GM21367 (cell line): ENCODE results near the gene DNAJC5.
"Not testable (repeated sequence)": the region's sequence is repeated elsewhere in the genome, so short reads cannot be mapped to it uniquely, and the experiment has no call there.

Experiments used
- ATAC-seq: cut with Tn5 transposase; IDR thresholded peaks from one replicate; pipeline ENCODE4 v1.9.1; 2021; ENCODE audit not compliant: unreplicated experiment

DNAJC5 gene

DNA sequence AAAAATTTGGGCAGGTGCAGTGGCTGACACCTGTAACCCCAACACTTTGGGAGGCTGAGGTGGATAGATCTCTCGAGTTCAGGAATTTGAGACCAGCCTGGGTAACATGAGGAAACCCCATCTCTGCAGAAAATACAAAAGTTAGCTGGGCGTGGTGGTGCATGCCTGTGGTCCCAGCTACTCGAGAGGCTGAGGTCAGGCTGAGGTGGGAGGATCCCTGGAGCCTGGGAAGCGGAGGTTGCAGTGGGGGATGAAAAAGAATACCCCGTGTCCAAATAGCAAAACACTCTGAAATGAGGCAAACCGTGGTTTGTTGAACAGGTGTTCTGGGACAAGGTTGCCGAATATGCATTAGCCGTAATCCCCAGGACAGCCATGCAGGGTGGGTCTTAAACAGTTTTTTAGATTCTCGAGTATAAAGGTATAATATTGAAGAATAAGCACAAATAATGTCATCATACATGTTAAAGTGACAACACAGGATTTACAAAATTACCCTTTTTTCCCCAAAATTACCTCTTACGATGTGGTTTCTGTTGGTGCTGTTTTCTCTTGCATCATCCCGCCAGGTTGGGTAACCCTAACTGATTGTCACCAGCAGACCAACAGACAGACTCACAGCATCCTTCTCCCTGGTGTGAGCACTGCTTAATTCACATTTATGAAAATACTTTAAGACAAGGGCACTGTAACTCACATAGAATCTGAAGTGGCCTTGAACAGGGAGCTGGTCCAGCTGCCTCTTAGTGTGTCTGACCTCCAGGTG is 9.1 kb downstream of the DNAJC5 start:
- no peak for ATAC-seq

DNA sequence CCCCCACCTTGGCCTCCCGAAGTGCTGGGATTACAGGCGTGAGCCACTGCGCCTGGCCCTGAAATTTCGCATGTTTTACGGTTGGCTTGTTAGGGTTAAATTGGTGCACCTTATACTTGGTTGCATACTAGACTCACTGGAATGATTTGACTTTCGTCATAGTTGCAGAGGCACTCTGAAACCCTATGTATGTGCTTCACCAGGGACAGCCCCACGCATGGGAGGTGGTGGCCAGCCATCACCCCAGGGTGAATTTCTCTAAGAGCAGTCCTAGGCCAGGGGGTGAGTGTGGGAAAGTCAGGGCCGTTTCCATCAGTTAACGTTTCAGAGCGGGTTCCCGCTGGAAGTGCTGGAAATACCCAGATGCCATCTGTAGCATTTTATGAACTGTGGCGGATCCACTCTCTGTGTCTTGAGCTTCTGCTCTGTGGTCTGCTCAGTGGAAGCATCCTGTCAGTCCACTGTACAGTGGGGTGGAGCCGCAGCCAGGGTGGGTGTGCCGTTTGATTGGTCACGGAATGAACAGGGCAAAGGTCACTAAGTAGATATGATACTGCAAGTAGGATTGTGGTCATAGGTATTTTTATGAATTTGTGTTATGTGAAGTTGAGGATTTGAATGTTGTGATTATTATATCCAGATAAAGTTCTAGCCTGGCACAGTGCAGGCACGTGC is 13.2 kb downstream of the DNAJC5 start:
- no peak for ATAC-seq

DNA sequence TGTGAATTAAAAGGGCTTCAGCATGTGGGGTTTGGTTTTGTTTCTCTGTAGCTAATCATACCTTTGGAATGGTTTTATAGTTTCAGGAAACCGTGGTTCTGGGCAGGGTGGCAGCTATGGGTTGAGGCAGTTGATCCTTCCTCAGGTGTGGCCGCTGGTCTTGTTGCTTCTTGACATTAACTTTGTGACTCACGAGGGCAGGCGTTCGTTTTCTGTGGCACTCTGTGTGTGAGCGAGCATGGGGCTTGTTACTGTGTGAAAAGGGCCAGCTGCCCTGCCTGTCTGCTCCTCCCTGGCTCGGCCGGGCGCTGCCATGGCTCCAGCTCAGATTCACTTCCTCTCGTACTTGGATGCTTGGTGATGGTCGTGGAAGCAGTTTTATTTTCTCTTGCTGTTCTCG is 16.2 kb downstream of the DNAJC5 start:
- ATAC-seq: no peak

DNA sequence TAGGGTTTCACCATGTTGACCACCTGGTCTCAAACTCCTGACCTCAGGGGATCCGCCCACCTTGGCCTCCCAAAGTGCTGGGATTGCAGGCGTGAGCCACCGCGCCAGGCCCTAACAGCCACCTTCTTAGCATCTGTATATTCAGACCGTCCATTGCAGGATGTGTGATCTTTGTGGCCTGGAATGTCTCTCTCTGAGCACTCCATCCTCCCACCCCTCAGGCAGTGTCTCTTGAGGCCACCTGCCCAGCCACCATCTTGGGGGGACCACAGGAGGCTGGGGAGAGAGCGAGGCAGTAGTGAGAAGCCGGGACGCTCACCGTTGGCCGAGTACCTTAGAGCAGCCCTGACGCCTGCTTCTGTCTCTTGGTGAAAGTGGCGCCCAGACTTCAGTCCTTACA is 18.8 kb downstream of the DNAJC5 start:
- ATAC-seq: no peak

DNA sequence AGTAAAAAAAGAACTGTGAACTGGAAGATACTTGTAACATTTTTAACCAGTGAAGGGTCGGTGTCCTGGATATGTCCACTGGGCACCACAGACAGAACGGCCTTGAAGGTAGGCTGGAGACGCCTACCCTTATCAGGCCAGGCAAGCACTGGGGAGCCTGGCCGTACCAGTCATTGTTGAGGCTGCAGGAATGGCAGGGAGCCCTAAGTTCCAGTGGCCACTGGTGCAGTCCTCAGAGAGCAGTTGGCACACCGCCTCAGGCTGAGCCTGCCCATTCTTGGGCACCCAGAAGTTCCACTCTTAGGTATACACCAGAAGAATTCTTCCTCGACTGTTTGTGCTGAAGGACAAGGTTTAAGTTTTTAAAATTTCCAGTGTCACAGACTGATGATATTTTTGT is 20.5 kb downstream of the DNAJC5 start:
- ATAC-seq: no peak

DNA sequence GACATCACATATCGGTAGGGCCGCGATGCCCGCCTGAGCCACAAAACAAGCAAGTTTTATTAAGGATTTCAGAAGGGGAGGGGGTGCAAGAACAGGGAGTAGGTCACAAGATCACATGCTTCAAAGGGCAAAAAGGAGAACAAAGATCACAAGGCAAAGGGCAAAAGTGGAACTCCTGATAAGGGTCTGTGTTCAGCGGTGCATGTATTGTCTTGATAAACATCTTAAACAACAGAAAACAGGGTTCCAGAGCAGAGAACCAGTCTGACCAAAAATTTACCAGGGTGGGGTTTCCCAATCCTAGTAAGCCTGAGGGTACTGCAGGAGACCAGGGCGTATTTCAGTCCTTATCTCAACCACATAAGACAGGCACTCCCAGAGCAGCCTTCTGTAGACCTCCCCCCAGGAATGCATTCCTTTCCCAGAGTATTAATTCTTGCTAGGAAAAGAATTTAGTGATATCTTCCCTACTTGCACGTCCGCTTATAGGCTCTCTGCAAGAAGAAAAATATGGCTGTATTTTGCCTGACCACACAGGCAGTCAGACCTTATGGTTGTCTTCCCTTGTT is 21.5 kb downstream of the DNAJC5 start:
- not testable (repeated sequence) for ATAC-seq

DNA sequence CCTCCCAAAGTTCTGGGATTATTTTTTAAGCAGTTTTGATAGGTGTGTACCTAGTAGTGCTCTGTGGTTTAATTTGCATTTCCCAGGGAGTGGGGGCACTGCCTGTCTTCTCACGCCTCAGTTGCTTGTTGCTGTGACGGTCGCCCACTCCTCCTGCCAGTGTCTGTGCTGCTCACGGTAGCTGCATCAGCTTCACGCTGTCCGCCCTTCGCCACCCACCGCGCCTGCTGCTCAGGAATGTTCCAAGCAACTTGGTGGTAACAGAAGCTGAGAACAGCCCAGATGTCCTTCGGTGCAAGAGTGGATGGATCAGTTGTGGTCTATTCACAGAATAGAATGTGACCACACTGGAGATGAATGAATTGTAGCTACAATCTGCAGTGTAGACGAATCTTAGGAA is 22.9 kb downstream of the DNAJC5 start:
- ATAC-seq: no peak

DNA sequence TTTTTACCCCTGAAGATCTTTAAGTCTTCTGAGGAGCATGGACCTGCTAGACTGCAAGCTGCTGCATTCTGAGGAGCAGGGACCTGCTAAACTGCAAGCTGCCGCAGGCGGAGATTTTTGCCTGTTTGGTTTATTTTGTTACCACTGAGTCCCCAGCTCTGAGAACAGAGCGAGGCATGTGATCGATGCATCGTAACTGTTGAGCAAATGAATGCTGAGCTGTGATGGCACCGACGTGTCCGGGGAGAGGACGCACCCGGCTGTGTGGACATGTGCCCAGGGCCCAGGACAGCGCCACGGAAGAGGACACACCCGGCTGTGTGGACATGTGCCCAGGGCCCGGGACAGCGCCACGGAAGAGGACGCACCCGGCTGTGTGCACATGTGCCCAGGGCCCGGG is 24.2 kb downstream of the DNAJC5 start:
- ATAC-seq: no peak

DNA sequence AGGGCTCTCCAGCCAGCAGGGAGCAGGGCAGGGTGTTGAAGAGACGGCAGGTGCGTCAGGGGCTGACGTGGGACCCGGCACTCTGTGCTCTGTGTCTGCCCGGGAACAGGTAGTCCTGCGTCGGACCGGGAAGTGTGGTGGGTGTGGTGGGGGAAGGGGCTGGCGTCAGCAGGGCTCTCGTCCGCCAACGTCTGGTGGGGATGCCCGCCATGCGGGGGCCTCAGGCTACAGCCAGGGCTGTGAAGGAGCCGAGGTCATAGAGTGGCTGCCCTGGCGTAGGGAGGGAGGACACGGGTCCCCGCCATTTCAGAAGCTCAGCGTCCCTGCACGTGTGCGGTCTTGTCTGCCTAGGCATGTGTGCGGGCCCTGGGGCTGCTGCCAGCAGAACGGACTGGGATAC is 25.3 kb downstream of the DNAJC5 start:
- no peak for ATAC-seq

DNA sequence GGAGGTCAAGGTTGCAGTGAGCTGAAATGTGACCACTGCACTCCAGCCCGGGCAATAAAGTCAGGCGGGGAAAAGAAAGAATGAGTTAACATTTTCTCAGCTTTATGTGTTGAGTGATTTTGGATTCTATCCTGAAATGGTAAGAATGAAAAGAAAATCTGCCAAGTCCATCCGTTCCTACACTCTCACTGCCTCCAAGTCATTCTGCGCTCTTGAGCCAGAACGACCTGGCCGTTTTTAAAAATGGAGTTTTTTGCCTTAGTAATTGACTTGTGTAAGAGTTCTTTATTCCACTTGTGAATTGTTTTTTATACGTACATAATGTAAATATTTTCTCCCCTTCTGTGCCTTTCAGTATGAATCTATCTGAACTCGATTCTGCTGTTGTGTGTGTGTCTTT is 28.7 kb downstream of the DNAJC5 start:
- no peak for ATAC-seq

DNA sequence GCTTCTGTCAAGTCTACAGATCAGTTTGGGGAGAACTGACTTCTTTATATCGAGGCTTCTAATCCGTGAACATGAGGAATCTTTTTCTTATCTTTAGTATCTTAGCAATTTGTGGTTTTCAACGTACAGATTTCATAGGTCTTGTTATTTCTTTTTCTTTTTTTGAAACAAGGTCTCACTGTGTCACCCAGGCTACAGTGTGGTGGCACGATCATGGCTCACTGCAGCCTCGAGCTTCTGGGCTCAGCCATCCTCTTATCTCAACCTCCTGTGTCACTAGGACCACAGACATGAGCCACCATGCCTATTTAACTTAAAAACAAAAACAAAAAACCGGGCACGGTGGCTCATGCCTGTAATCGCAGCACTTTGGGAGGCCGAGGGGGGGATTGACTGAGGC is 29.3 kb downstream of the DNAJC5 start:
- no peak for ATAC-seq

DNA sequence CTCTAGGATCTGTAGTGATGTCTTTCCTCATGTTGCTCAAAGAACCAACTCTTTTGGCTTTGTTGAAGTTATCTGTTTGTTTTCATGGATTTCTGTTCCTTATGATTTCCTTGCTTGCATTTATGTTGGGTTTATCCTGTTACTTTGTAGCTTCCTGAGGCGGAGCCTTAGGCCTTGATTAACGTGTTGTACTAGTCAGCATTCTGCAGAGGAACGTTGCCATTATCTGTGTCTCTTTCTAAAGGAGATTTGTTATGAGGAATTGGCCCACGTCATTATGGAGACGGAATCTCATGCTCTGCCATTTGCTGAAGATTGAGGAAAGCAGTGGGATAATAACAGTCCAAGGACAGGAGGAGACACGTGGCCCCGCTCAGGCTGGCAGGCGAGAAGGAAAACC is 31.4 kb downstream of the DNAJC5 start:
- ATAC-seq: no peak

DNA sequence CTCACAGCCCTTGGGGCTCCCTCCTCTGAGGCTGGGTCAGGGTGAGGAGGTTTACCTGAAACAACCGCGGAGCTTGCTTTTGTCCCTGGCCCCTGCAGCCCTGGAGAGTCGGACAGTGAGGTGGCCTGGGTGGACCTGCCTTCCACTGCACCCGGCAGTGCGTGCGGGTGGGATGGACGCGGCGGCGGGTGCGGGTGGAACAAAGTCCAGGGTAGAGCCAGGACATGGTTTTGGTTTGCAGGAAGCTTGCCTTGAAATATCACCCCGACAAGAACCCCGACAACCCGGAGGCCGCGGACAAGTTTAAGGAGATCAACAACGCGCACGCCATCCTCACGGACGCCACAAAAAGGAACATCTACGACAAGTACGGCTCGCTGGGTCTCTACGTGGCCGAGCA is 34.1 kb downstream of the DNAJC5 start:
- no peak for ATAC-seq

DNA sequence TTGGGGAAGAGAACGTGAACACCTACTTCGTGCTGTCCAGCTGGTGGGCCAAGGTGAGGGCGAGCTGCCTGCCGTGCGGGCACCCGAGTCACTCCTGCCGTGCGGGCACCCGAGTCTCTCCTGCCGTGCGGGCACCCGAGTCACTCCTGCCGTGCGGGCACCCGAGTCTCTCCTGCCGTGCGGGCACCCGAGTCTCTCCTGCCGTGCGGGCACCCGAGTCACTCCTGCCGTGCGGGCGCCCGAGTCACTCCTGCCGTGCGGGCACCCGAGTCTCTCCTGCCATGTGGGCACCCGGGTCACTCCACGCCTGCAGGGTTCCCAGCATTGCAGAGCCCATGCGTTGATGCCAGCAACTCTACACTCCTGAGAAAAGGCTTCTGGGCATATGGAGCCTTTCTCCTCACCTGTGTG is 34.6 kb downstream of the DNAJC5 start:
- not testable (repeated sequence) for ATAC-seq

DNA sequence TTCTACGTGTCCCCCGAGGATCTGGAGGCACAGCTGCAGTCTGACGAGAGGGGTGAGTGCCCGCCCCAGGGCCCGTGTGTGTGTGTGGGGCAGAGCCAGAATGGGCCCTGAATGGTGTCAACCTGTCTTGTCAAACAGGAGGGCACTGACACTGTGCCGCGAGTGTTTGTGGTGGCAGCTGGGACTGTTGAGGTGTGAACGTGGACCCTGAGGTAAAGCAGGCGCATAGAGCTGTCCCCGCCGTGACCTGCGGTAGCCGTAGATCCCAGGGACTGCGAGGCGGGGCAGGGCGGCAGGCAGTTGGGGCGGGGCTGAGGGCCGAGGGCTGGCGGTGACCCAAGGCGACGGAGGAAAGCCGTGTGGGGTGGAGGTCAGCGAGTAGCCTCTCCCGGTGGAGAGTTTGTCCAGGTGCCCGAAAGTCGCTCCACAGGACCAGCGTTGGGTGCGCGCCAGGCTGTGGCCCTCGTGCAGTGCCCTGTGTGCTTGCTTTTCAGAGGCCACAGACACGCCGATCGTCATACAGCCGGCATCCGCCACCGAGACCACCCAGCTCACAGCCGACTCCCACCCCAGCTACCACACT is 36.1 kb downstream of the DNAJC5 start:
- no peak for ATAC-seq

DNA sequence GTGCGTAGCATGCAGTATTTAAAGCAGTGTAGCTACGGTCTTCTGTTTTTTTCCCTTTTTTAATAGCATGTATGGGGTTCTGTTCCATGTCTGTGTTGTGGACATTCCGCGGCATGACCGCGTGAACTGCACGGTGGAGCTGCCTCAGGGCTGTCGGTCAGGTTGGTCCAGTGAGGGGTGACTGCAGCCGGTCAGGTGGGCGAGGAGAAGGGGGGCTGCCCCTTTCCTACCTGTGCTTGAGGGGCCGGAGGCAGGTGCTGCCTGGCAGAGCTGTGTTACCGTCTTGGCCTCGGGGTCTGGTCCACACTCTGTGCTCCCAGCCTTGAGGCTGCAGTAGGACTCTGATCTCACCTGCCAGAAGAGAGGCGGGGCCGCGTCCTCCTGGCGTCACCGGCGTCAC is 36.8 kb downstream of the DNAJC5 start:
- no peak for ATAC-seq

DNA sequence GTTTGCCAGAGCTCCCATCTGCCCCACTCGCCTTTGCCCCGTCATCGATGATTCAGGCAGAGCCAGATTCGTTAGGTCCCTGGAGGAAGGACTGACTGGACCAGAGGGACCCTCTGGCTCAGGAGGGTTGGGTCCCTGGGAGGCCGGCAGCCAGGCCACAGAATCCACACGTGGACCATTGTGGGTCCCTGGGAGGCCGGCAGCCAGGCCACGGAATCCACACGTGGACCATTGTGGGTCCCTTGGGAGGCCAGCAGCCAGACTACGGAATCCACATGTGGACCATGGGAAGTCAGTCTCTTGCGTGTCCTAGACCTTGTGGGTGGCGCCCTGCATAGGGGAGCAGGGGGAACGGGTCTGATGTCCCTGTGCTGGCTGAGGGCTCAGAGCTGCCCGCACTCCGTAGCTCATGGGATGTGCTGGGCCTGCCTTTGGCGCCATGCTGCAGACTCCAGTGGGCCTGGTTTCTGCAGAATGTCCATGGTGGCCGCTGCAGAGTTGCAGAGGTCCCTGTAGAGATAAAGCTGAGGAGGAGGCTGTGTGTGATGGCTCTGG is 37.8 kb downstream of the DNAJC5 start:
- ATAC-seq: no peak

DNA sequence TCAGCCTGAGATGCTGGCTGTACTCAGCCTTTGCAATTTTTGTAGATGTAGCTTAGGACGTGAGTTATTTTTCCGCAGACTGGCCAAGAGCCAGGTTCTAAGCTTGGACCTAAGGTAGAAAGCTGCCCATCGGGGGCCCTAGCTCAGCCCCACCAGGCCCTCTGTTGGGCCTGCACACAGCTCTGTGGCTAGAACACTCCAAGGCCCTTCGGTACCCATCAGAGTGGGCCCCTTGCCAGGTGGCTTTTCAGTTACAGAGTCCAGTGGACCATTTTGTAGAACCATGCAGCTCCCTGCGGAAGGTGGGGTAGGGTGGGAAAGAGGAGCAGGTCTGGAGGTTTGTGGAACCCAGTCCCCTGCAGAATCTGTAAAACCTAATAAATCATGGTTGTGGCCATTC is 38.7 kb downstream of the DNAJC5 start:
- no peak for ATAC-seq

DNA sequence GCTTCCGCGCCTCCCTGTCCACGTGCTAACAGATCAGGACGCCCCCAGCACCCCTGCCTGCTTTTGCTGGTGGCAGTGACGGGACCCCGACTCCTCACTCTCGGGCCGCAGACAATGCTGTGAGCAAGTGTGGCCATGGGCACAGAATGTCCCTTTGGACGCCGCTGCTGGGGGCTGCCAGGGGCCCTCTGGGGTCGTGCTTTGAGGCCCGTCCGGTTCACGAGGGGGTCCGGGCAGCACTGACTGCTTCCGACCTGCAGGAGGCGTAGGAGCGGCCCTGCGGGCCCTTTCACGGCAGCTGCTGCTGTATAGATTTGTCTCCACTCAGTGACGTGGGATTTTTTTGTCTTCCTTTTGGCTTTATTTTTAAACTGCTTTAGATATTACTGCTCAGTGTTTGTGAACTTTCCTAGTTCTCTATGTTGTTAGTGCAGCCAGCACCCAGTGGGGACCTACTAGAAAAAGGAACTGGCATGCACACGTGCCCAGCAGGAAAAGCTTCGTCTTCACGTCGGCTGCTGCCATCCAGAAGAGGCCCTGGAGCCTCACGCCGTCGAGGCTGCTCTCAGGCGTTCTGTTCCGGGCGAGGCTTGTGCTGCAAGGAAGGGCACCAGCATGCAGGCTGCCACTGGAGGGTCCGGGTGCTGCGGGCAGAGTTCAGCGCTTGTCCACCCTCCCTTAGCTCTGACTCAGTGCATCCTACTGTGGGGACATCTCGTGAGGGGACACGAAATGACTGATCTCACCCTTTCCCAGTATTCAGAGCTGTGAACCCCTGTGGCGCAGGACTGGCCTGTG is 39.5 kb downstream of the DNAJC5 start:
- ATAC-seq: no peak

DNA sequence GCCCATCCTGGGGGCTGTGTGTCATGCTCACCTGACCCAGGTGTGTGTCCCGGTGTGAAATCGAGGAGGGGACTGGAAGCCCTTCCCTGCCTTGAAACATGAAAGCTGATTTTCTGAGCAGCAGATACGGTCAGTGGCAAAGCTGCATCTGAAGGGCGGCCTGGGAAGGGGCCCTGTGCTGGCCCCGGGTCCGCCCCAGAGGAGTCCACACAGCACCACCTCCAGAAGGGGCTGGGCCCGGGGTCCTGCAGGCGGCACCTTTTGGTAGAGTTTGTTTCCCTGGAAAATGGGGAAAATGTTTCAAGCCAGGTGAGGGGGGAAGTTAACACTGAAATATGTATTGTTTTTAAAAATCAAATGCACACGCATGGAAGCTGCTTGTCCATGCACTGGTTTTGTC is 40.5 kb downstream of the DNAJC5 start:
- ATAC-seq: no peak

DNA sequence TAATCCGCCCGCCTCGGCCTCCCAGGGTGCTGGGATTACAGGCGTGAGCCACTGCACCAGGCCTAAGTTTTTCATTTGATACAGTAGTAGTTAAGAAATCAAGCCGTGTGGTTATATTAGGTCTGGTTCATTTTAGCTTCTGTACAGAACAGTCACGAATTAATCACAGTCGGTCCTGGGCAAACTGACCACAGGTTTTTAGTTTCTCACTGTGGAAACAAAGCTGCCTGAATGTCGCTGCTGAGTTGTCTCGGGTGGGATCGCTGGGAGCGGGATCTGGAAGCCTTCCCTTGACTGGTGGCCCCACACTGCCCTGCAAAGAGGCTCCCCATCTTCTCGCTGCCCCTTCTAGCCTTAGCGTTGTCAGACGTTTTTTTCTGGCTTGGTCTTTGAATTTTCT is 42.7 kb downstream of the DNAJC5 start:
- ATAC-seq: no peak
